K562 (cell line): Measurements from ENCODE around the gene CCP110. TPM values are rescaled to one million over a fixed set of nuclear protein-coding genes. Genes with fewer than 3 reads are reported as not detected.

Experiments
- CXXC5 ChIP-seq: fragments of 250-450 bp; sonication (Bioruptor Pico); IDR thresholded peaks from 2 replicates; pipeline ENCODE4 v1.8.0; 2022; ENCODE audit warnings: inconsistent platforms, mild to moderate bottlenecking, moderate library complexity
- DACH1 ChIP-seq: fragments of 450-650 bp; IDR thresholded peaks from 2 replicates; pipeline ENCODE4 v1.6.1; 2018; ENCODE audit not compliant: partially characterized antibody
- ELF1 ChIP-seq: fragments of 200-800 bp; sonication (Bioruptor generic); IDR thresholded peaks from 2 replicates; pipeline ENCODE4 v1.6.1; 2016; ENCODE audit warnings: missing genetic modification characterization, missing compliant biosample characterization
- HBP1 ChIP-seq: fragments of 450-650 bp; formaldehyde crosslinking; IDR thresholded peaks from 2 replicates; pipeline ENCODE4 v1.4.0; 2022; ENCODE audit warnings: missing genetic modification characterization
- HCFC1 ChIP-seq: IDR thresholded peaks from 2 replicates; pipeline ENCODE4 v1.6.1; 2012; ENCODE audit warnings: low read depth, low read length, improper control_type of control experiment
- HMGN3 ChIP-seq: IDR thresholded peaks from 2 replicates; pipeline ENCODE4 v1.6.1; 2011; ENCODE audit warnings: borderline replicate concordance, low read depth, mild to moderate bottlenecking, mixed read lengths, low read length; ENCODE audit not compliant: insufficient read length; ENCODE audit errors: extremely low read depth
- HNRNPH1 ChIP-seq: fragments of 200-400 bp; formaldehyde crosslinking; optimal IDR thresholded peaks from 2 replicates; pipeline ENCODE3; 2017; ENCODE audit warnings: low read depth, mild to moderate bottlenecking, low read length, moderate library complexity
- MBD2 ChIP-seq: sonication (generic); IDR thresholded peaks from 2 replicates; pipeline ENCODE4 v1.6.1; 2016; ENCODE audit warnings: low read depth, borderline replicate concordance
- NFIX ChIP-seq: fragments of 250-450 bp; sonication (Bioruptor Pico); IDR thresholded peaks from 2 replicates; pipeline ENCODE4 v1.4.0; 2020; ENCODE audit warnings: low read depth, mild to moderate bottlenecking, moderate library complexity
- SAP30 ChIP-seq: fragments of 200-600 bp; sonication (generic); IDR thresholded peaks from 2 replicates; pipeline ENCODE4 v1.6.1; 2012; ENCODE audit warnings: borderline replicate concordance, low read depth, mild to moderate bottlenecking, moderate library complexity, low read length, control low read depth, inconsistent platforms; ENCODE audit not compliant: insufficient read depth, poor library complexity, severe bottlenecking
- SIX5 ChIP-seq, 2 experiments: IDR thresholded peaks; 2 replicates each; pipeline ENCODE4 v1.6.1; 2011; ENCODE audit warnings: low read length in 2 of 2, borderline replicate concordance in 1 of 2, low read depth in 1 of 2, mild to moderate bottlenecking in 1 of 2, moderate library complexity in 1 of 2; ENCODE audit not compliant: insufficient read depth in 1 of 2
- SRF ChIP-seq, 2 experiments: fragments of 250-450, 450-650 bp in 1 of 2; sonication (Bioruptor Pico) in 1 of 2; sonication (generic) in 1 of 2; formaldehyde crosslinking; IDR thresholded peaks; 2 replicates each; pipeline versions ENCODE4 v1.5.0 to v1.5.1; 2020 to 2022; ENCODE audit warnings: mild to moderate bottlenecking in 1 of 2, missing genetic modification reagents in 1 of 2
- SUPT5H ChIP-seq: fragments of 450-650 bp; IDR thresholded peaks from 2 replicates; pipeline ENCODE4 v1.6.1; 2016
- XRCC5 ChIP-seq: fragments of 200-400 bp; formaldehyde crosslinking; IDR thresholded peaks from 2 replicates; pipeline ENCODE4 v1.6.1; 2017; ENCODE audit warnings: low read depth, mild to moderate bottlenecking, low read length
- ZNF143 ChIP-seq: sonication (generic); formaldehyde crosslinking; IDR thresholded peaks from 2 replicates; pipeline ENCODE4 v1.9.0; 2022; ENCODE audit warnings: mild to moderate bottlenecking, missing genetic modification reagents
- ZNF511 ChIP-seq: sonication (generic); formaldehyde crosslinking; IDR thresholded peaks from 2 replicates; pipeline ENCODE4 v1.8.0; 2022; ENCODE audit warnings: mild to moderate bottlenecking, missing genetic modification reagents
- polyA plus RNA-seq, 8 experiments: library from polyadenylated mRNA; depleted of rRNA in 4 of 8; stranded (reverse) in 5 of 8; unstranded in 3 of 8; fragments of >200 nt; fragmentation: Nextera tagmentation in 2 of 8; fragmentation: Illumina TruSeq in 1 of 8; extraction: Ambion mirVana in 2 of 8; extraction: Trizol in 1 of 8; gene quantifications; 2 replicates each; pipeline versions ENCODE4 v1.2.1 to v1.2.3, GENCODE V29; 2011 to 2014; ENCODE audit warnings: inconsistent platforms in 1 of 8, missing spikeins in 1 of 8
- total RNA-seq, 7 experiments: library from RNA; depleted of rRNA in 6 of 7; stranded (reverse); fragments of >200 nt in 6 of 7; fragmentation: Illumina TruSeq in 2 of 7; extraction: Trizol in 2 of 7; gene quantifications; 2 replicates each; pipeline versions ENCODE4 v1.2.1 to v1.2.3, GENCODE V29; 2011 to 2021; ENCODE audit warnings: low replicate concordance in 1 of 7
- TF ChIP-seq, protein P1 (sequence below), 3 experiments: fragments of 200-800 bp in 1 of 3; fragments of 250-450 bp in 1 of 3; fragments of 450-650 bp in 1 of 3; sonication (Bioruptor Pico) in 1 of 3; sonication (Bioruptor generic) in 1 of 3; formaldehyde crosslinking in 1 of 3; IDR thresholded peaks; 2 replicates each; pipeline versions ENCODE4 v1.6.1 to v1.8.0; 2016 to 2022; ENCODE audit warnings: mild to moderate bottlenecking in 2 of 3, missing genetic modification characterization in 2 of 3, missing compliant biosample characterization in 1 of 3, moderate library complexity in 1 of 3
- TF ChIP-seq, protein P2 (sequence below): fragments of 450-650 bp; IDR thresholded peaks from 2 replicates; pipeline ENCODE4 v1.6.1; 2016; ENCODE audit warnings: borderline replicate concordance

CCP110 gene
- total and polyA plus RNA-seq, 9 of the 15 experiments (the other 6 are each of a cell fraction or from before 2014, with no cell fraction given): 3.5 to 16.1 (median 12.1) TPM

DNA sequence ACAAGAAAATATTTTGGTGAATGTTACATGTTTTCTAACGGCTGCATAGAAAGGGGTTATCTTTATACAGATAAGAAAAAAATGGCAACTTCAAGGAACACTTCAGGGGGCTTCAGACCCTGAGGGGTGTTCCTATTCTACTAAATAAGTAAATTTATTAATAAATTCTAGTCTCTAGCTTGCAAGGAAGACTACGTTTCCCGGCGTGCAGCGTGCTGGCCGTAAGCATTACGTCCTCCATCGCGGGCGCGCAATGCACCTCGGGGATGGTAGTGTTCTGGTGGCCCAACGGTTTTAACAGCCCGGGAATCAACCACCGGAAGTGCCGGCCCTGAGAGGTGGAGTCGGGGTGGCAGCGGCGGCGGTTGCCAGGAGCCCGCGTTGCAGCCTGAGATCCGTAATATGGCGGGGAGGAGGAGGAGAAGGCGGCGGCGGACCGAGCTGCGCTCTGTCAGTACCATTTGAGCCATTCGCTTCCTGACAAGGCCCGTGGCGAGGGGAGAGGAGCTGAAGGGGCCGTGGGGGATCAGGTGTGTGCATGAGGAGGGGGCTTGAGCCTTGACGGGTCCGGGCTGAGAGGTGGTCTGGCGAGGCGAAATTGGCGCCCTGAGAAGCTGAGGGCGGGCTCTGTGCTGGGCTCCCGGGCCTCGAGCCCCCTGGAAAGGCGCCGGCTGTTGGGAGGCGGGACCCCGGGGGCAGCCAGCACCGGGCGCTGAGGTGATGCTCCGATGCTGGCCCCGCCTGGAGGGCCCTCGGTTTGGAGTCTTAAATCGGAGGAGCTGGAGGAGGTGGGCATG is at the start of gene CCP110 (continued):
- TF ChIP-seq, protein P1, sequence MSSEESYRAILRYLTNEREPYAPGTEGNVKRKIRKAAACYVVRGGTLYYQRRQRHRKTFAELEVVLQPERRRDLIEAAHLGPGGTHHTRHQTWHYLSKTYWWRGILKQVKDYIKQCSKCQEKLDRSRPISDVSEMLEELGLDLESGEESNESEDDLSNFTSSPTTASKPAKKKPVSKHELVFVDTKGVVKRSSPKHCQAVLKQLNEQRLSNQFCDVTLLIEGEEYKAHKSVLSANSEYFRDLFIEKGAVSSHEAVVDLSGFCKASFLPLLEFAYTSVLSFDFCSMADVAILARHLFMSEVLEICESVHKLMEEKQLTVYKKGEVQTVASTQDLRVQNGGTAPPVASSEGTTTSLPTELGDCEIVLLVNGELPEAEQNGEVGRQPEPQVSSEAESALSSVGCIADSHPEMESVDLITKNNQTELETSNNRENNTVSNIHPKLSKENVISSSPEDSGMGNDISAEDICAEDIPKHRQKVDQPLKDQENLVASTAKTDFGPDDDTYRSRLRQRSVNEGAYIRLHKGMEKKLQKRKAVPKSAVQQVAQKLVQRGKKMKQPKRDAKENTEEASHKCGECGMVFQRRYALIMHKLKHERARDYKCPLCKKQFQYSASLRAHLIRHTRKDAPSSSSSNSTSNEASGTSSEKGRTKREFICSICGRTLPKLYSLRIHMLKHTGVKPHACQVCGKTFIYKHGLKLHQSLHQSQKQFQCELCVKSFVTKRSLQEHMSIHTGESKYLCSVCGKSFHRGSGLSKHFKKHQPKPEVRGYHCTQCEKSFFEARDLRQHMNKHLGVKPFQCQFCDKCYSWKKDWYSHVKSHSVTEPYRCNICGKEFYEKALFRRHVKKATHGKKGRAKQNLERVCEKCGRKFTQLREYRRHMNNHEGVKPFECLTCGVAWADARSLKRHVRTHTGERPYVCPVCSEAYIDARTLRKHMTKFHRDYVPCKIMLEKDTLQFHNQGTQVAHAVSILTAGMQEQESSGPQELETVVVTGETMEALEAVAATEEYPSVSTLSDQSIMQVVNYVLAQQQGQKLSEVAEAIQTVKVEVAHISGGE (CRISPR knock-in tag; IDR thresholded peaks at IDR 0.05): peak in 1 of 3 experiments; percentile 91; a peak in 3 of 6 replicates
- TF ChIP-seq HBP1 (CRISPR knock-in tag) (no peak), SIX5 (IDR thresholded peaks at IDR 0.05; ENCODE audit: borderline replicate concordance in 1 of 2, insufficient read depth in 1 of 2, low read depth in 1 of 2, low read length in 2 of 2) (peak; percentile 96 to 99), SUPT5H (peak; percentile 84), SRF (CRISPR knock-in tag; IDR thresholded peaks at IDR 0.05) (peak in 1 of 2 experiments; percentile 34; a peak in 1 of 4 replicates), HMGN3 (peak; percentile 49), NFIX (CRISPR knock-in tag) (no peak), ZNF511 (0 out of 2 replicates have a peak, but pooled peaks have one; percentile 37), HNRNPH1 (no peak), SAP30 (peak; percentile 90), DACH1 (no peak), MBD2 (peak; percentile 94), HCFC1 (peak; percentile 99), XRCC5 (0 out of 2 replicates have a peak, but pooled peaks have one; percentile 14), ELF1 (tag) (peak; percentile 82), CXXC5 (CRISPR knock-in tag) (peak; percentile 88), ZNF143 (CRISPR knock-in tag) (peak; percentile 93)
- TF ChIP-seq, protein P2, sequence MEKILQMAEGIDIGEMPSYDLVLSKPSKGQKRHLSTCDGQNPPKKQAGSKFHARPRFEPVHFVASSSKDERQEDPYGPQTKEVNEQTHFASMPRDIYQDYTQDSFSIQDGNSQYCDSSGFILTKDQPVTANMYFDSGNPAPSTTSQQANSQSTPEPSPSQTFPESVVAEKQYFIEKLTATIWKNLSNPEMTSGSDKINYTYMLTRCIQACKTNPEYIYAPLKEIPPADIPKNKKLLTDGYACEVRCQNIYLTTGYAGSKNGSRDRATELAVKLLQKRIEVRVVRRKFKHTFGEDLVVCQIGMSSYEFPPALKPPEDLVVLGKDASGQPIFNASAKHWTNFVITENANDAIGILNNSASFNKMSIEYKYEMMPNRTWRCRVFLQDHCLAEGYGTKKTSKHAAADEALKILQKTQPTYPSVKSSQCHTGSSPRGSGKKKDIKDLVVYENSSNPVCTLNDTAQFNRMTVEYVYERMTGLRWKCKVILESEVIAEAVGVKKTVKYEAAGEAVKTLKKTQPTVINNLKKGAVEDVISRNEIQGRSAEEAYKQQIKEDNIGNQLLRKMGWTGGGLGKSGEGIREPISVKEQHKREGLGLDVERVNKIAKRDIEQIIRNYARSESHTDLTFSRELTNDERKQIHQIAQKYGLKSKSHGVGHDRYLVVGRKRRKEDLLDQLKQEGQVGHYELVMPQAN: peak; percentile 85; the same call in 1 of the 2 replicates
